ENCODE results near the gene CCL7. TPM values are rescaled to one million over a fixed set of nuclear protein-coding genes. Genes with fewer than 3 reads are reported as not detected.

Gene CCL7
- total RNA-seq, 2 experiments from 2014 or later, result not detected

DNA sequence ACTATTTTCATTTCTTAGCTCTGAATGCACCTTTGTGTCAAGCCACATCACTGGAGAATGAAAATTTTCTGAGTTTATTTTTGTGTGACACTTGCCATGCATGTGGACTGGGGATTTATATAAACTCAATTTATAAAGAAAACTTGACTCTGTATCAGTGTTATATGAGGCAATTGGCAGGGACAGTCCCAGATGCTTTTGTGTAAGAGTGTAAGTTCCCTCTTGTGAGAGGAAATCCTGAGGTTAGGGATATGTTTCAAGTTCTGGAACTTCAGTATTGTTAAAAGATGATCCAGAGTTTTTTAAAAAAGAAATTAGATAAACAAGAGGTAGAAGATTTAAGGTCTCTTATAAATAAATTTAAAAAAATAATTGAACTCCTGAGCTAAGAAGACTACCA, 38.4 kb downstream of the CCL7 start:
- H3K9me3 ChIP-seq (ENCODE audit: control insufficient read depth in 1 of 2, insufficient read depth in 1 of 2, low read length in 2 of 2), result no peaks in the 10 kb centered on the region
- ChIA-PET CTCF (no interaction called here), POLR2A (no interaction called here)
- Mint-ChIP-seq H3K4me3 (no peak overlapping the region), H3K27ac (no peak overlapping the region), H3K4me1 (ENCODE audit: low read depth) (no peaks in the 10 kb centered on the region), H3K27me3 (peaks cover 17% of the 10 kb centered on the region), H3K9me3 (no peaks in the 10 kb centered on the region), H3K36me3 (ENCODE audit: low read depth) (no peaks in the 10 kb centered on the region)
- no peak overlapping the region for H3K27ac ChIP-seq (ENCODE audit: low read depth in 1 of 2, low read length in 2 of 2)
- H3K36me3 ChIP-seq (ENCODE audit: insufficient read depth, low read length), result no peaks in the 10 kb centered on the region
- no peak overlapping the region for H3K4me3 ChIP-seq (ENCODE audit: low read length)
- ATAC-seq (ENCODE audit: poor library complexity) (no peak), DNase-seq (peak in 2 of 14 experiments; percentile 30 to 31)
- intact Hi-C loops (cut with DNase I, micrococcal nuclease), result no loop called here
- H3K27me3 ChIP-seq (ENCODE audit: control insufficient read depth in 1 of 2, insufficient read depth in 2 of 2, low read length in 2 of 2), result peaks cover 5% of the 10 kb centered on the region in 2 experiments
- TF ChIP-seq, protein P1, sequence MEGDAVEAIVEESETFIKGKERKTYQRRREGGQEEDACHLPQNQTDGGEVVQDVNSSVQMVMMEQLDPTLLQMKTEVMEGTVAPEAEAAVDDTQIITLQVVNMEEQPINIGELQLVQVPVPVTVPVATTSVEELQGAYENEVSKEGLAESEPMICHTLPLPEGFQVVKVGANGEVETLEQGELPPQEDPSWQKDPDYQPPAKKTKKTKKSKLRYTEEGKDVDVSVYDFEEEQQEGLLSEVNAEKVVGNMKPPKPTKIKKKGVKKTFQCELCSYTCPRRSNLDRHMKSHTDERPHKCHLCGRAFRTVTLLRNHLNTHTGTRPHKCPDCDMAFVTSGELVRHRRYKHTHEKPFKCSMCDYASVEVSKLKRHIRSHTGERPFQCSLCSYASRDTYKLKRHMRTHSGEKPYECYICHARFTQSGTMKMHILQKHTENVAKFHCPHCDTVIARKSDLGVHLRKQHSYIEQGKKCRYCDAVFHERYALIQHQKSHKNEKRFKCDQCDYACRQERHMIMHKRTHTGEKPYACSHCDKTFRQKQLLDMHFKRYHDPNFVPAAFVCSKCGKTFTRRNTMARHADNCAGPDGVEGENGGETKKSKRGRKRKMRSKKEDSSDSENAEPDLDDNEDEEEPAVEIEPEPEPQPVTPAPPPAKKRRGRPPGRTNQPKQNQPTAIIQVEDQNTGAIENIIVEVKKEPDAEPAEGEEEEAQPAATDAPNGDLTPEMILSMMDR (IDR thresholded peaks at IDR 0.05), result no peak
- H3K4me1 ChIP-seq (ENCODE audit: insufficient read depth, low read length), result no peaks in the 10 kb centered on the region

DNA sequence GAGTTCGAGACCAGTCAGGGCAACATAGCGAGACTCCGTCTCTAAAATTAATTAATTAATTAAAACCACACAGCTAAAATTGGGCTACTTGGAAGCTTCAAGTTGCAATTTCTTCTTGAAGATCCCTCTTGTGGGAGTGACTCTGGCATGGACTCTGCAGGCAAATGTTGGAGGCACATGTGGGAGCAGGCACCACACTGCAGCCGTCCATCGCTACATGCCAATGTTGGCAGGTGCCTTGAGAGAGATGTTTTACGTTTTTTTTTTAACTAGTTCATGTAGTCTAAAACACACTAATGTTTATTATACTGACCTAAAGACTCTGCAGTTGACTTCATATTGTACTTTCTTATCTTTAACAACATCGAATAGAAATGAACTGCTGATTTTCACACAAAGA, 41.3 kb downstream of the CCL7 start:
- peaks cover 35% of the 10 kb centered on the region for H3K27me3 Mint-ChIP-seq
- intact Hi-C loops (cut with DNase I, micrococcal nuclease), result no loop called here
- no peak overlapping the region for H3K4me3 ChIP-seq (ENCODE audit: low read length)
- peaks cover 5 to 12% of the 10 kb centered on the region in 2 experiments for H3K27me3 ChIP-seq (ENCODE audit: control insufficient read depth in 1 of 2, insufficient read depth in 2 of 2, low read length in 2 of 2)
- ChIA-PET CTCF (interaction anchor here (1.7 kb wide), 1 partner anchor 11 kb away, joined by 3 read pairs; no protein-coding TSS in a partner anchor), POLR2A (no interaction called here)
- H3K9me3 ChIP-seq (ENCODE audit: control insufficient read depth in 1 of 2, insufficient read depth in 1 of 2, low read length in 2 of 2), result no peaks in the 10 kb centered on the region
- H3K36me3 Mint-ChIP-seq (ENCODE audit: low read depth), result no peaks in the 10 kb centered on the region
- no peak overlapping the region for H3K27ac Mint-ChIP-seq
- TF ChIP-seq, protein P1 (IDR thresholded peaks at IDR 0.05), result no peak
- H3K4me3 Mint-ChIP-seq, result no peak overlapping the region
- no peaks in the 10 kb centered on the region for H3K36me3 ChIP-seq (ENCODE audit: insufficient read depth, low read length)
- no peaks in the 10 kb centered on the region for H3K4me1 Mint-ChIP-seq (ENCODE audit: low read depth)
- ATAC-seq (ENCODE audit: poor library complexity), result no peak
- DNase-seq, result no peak
- H3K4me1 ChIP-seq (ENCODE audit: insufficient read depth, low read length), result no peaks in the 10 kb centered on the region
- no peaks in the 10 kb centered on the region for H3K9me3 Mint-ChIP-seq
- H3K27ac ChIP-seq (ENCODE audit: low read depth in 1 of 2, low read length in 2 of 2), result no peak overlapping the region

- H3K4me1 Mint-ChIP-seq (ENCODE audit: low read depth), result no peaks in the 10 kb centered on the region
- H3K27ac Mint-ChIP-seq, result no peak overlapping the region
- Histone ChIP-seq H3K27me3 (ENCODE audit: control insufficient read depth in 1 of 2, insufficient read depth in 2 of 2, low read length in 2 of 2) (peaks cover 5 to 12% of the 10 kb centered on the region in 2 experiments), H3K4me1 (ENCODE audit: insufficient read depth, low read length) (no peaks in the 10 kb centered on the region), H3K27ac (ENCODE audit: low read depth in 1 of 2, low read length in 2 of 2) (no peak overlapping the region), H3K9me3 (ENCODE audit: control insufficient read depth in 1 of 2, insufficient read depth in 1 of 2, low read length in 2 of 2) (no peaks in the 10 kb centered on the region), H3K4me3 (ENCODE audit: low read length) (no peak overlapping the region), H3K36me3 (ENCODE audit: insufficient read depth, low read length) (no peaks in the 10 kb centered on the region)
- no peak for DNase-seq
- H3K27me3 Mint-ChIP-seq, result peaks cover 40% of the 10 kb centered on the region
- no peaks in the 10 kb centered on the region for H3K9me3 Mint-ChIP-seq
- ChIA-PET POLR2A (no interaction called here), CTCF (no interaction called here)
- ATAC-seq (ENCODE audit: poor library complexity), result no peak
- TF ChIP-seq, protein P1 (IDR thresholded peaks at IDR 0.05), result no peak
- no peak overlapping the region for H3K4me3 Mint-ChIP-seq
- H3K36me3 Mint-ChIP-seq (ENCODE audit: low read depth), result no peaks in the 10 kb centered on the region
- intact Hi-C loops (cut with DNase I, micrococcal nuclease), result no loop called here
Measured at GRCh38 chr17:34312080-34312479, 42.1 kb downstream of the CCL7 start.

Measured in CD4-positive, alpha-beta T cell (primary cell).